Rectal smooth muscle tissue (tissue), 1 donor: ENCODE measurements around the gene OR56A3.
"Not testable (repeated sequence)": the region's sequence is repeated elsewhere in the genome, so short reads cannot be mapped to it uniquely, and the experiment has no call there.

Source experiments
- H3K27ac ChIP-seq: one replicate; pipeline ENCODE4 v1.7.0; 2013; ENCODE audit warnings: low read depth, low read length, inconsistent platforms
- H3K27me3 ChIP-seq: one replicate; pipeline ENCODE4 v1.7.0; 2013; ENCODE audit warnings: low read length; ENCODE audit not compliant: control insufficient read depth, insufficient read depth
- H3K36me3 ChIP-seq: one replicate; pipeline ENCODE4 v1.7.0; 2013; ENCODE audit warnings: low read length; ENCODE audit not compliant: control insufficient read depth, insufficient read depth
- H3K4me1 ChIP-seq: one replicate; pipeline ENCODE4 v1.7.0; 2013; ENCODE audit warnings: low read length; ENCODE audit not compliant: control insufficient read depth, insufficient read depth
- H3K4me3 ChIP-seq: one replicate; pipeline ENCODE4 v1.7.0; 2013; ENCODE audit warnings: low read length
- H3K9ac ChIP-seq: one replicate; pipeline ENCODE4 v1.7.0; 2013; ENCODE audit warnings: low read length

OR56A3 gene

GRCh38 chr11:5933116-5933515 lies 8.9 kb upstream of the OR56A3 start:
- Histone ChIP-seq H3K4me1 (no peaks in the 10 kb centered on the region), H3K9ac (no peak overlapping the region), H3K27ac (no peak overlapping the region), H3K4me3 (no peak overlapping the region), H3K36me3 (no peaks in the 10 kb centered on the region), H3K27me3 (no peaks in the 10 kb centered on the region)

GRCh38 chr11:5937868-5938602 lies 4.0 kb upstream of the OR56A3 start:
- Histone ChIP-seq H3K27ac (no peak overlapping the region), H3K36me3 (no peaks in the 10 kb centered on the region)

GRCh38 chr11:5938603-5938965 lies 3.5 kb upstream of the OR56A3 start:
- Histone ChIP-seq H3K27ac (no peak overlapping the region), H3K4me1 (no peaks in the 10 kb centered on the region), H3K4me3 (no peak overlapping the region), H3K27me3 (no peaks in the 10 kb centered on the region), H3K36me3 (no peaks in the 10 kb centered on the region), H3K9ac (no peak overlapping the region)

More at GRCh38 chr11:5937868-5938602, 4.0 kb upstream of the OR56A3 start:
- H3K4me3 ChIP-seq, result no peak overlapping the region
- no peaks in the 10 kb centered on the region for H3K4me1 ChIP-seq
- H3K27me3 ChIP-seq, result no peaks in the 10 kb centered on the region
- no peak overlapping the region for H3K9ac ChIP-seq

GRCh38 chr11:5940748-5941147 lies 1.3 kb upstream of the OR56A3 start:
- Histone ChIP-seq H3K27me3 (no peaks in the 10 kb centered on the region), H3K4me3 (no peak overlapping the region), H3K36me3 (no peaks in the 10 kb centered on the region), H3K9ac (no peak overlapping the region), H3K27ac (no peak overlapping the region), H3K4me1 (no peaks in the 10 kb centered on the region)

GRCh38 chr11:5955586-5955985 lies 13.5 kb downstream of the OR56A3 start:
- Histone ChIP-seq H3K36me3 (no peaks in the 10 kb centered on the region), H3K27ac (no peak overlapping the region), H3K4me3 (no peak overlapping the region), H3K9ac (no peak overlapping the region), H3K27me3 (no peaks in the 10 kb centered on the region), H3K4me1 (no peaks in the 10 kb centered on the region)

- H3K36me3 ChIP-seq, result not testable (repeated sequence)
Measured at GRCh38 chr11:5960704-5961320, 18.8 kb downstream of the OR56A3 start.

GRCh38 chr11:5966958-5967357 lies 24.9 kb downstream of the OR56A3 start:
- no peak overlapping the region for H3K27ac ChIP-seq
- no peaks in the 10 kb centered on the region for H3K4me1 ChIP-seq
- H3K4me3 ChIP-seq, result no peak overlapping the region
- H3K27me3 ChIP-seq, result no peaks in the 10 kb centered on the region
- no peaks in the 10 kb centered on the region for H3K36me3 ChIP-seq
- no peak overlapping the region for H3K9ac ChIP-seq

More at GRCh38 chr11:5960704-5961320, 18.8 kb downstream of the OR56A3 start:
- not testable (repeated sequence) for H3K4me1 ChIP-seq, H3K27me3 ChIP-seq, H3K4me3 ChIP-seq, H3K27ac ChIP-seq, H3K9ac ChIP-seq

GRCh38 chr11:5967708-5968107 lies 25.7 kb downstream of the OR56A3 start:
- Histone ChIP-seq H3K27ac (no peak overlapping the region), H3K4me1 (no peaks in the 10 kb centered on the region), H3K4me3 (no peak overlapping the region), H3K9ac (no peak overlapping the region), H3K27me3 (no peaks in the 10 kb centered on the region), H3K36me3 (no peaks in the 10 kb centered on the region)

- H3K9ac ChIP-seq, result no peak within 1 kb of the TSS
- no peaks in the 10 kb centered on the region for H3K27me3 ChIP-seq
Measured at GRCh38 chr11:5968394-5968793, 26.3 kb downstream of the OR56A3 start, which contains the start of gene OR56A5. TSS of gene OR56A5 (minus strand) at chr11:5968494. CDS start at chr11:5968494, 0 bp downstream.

GRCh38 chr11:5973530-5973929 lies 31.5 kb downstream of the OR56A3 start:
- Histone ChIP-seq H3K9ac (no peak overlapping the region), H3K36me3 (no peaks in the 10 kb centered on the region), H3K4me3 (no peak overlapping the region), H3K27ac (no peak overlapping the region), H3K4me1 (no peaks in the 10 kb centered on the region), H3K27me3 (no peaks in the 10 kb centered on the region)

More at GRCh38 chr11:5968394-5968793, 26.3 kb downstream of the OR56A3 start, which contains the start of gene OR56A5:
- no peaks in the 10 kb centered on the region for H3K36me3 ChIP-seq
- H3K4me1 ChIP-seq, result no peaks in the 10 kb centered on the region
- no peak within 1 kb of the TSS for H3K27ac ChIP-seq
- H3K4me3 ChIP-seq, result no peak within 1 kb of the TSS

GRCh38 chr11:5983443-5983842 lies 41.4 kb downstream of the OR56A3 start:
- H3K4me3 ChIP-seq, result no peak overlapping the region
- H3K4me1 ChIP-seq, result no peaks in the 10 kb centered on the region
- no peaks in the 10 kb centered on the region for H3K36me3 ChIP-seq
- no peaks in the 10 kb centered on the region for H3K27me3 ChIP-seq
- H3K27ac ChIP-seq, result no peak overlapping the region
- no peak overlapping the region for H3K9ac ChIP-seq

- Histone ChIP-seq H3K36me3 (no peaks in the 10 kb centered on the region), H3K4me3 (no peak within 1 kb of the TSS), H3K27me3 (no peaks in the 10 kb centered on the region), H3K9ac (no peak within 1 kb of the TSS), H3K4me1 (no peaks in the 10 kb centered on the region), H3K27ac (no peak within 1 kb of the TSS)
Measured at GRCh38 chr11:5986885-5987284, 44.8 kb downstream of the OR56A3 start, which contains the start of gene OR52L1. TSS of gene OR52L1 (minus strand) at chr11:5986985. CDS start at chr11:5986930, 55 bp downstream.

GRCh38 chr11:5989203-5989602 lies 47.2 kb downstream of the OR56A3 start:
- no peak overlapping the region for H3K9ac ChIP-seq
- no peaks in the 10 kb centered on the region for H3K4me1 ChIP-seq
- H3K27me3 ChIP-seq, result no peaks in the 10 kb centered on the region
- no peak overlapping the region for H3K4me3 ChIP-seq
- H3K36me3 ChIP-seq, result no peaks in the 10 kb centered on the region
- H3K27ac ChIP-seq, result no peak overlapping the region
